Bone marrow (tissue), 2 donors: ENCODE measurements around the gene ARHGAP6.
"Not testable (repeated sequence)": the region's sequence is repeated elsewhere in the genome, so short reads cannot be mapped to it uniquely, and the experiment has no call there.

Experiments used
- DNase-seq, 2 donors: peaks; one replicate each; lab custom pipeline; 2025; lab: John Stamatoyannopoulos, UW

The ARHGAP6 gene

DNA sequence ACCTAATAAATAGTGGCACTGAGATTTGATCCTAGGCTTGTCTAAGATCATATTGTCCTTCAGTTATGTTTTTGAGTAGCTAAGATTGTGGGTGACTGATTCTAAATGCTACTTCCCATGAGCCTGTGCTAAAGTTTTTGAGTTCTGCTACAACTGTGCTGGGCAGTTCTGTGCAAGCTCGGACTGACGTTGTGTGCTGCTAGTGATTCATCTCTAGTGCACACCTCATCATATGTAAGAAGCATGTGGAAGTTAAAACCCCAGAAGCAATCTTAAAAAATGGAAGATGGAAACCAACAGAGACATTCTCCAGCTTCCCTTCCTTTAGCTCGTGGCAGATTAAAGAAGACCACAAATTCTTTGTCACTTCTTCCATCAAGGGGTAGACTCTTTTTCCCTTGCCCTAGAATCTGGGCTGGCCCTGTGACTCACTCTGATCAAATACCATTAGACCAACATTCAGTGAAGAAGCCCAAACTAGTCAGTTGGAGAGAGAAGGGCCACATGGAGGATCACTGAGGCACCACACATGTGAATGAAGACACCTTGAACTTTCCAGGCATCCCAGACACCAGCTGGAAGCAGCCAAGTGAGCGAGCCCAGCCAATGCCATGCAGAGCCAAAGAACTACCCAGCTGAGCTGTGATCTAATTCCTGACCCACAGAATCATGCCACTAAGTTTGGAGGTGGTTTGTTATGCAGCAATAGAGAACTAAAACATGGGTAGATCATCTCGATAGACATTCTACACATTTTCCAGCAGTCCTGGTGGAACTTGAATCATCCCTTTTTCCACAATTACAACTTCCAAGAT lies 16.8 kb downstream of the ARHGAP6 start:
- no peak for DNase-seq

DNA sequence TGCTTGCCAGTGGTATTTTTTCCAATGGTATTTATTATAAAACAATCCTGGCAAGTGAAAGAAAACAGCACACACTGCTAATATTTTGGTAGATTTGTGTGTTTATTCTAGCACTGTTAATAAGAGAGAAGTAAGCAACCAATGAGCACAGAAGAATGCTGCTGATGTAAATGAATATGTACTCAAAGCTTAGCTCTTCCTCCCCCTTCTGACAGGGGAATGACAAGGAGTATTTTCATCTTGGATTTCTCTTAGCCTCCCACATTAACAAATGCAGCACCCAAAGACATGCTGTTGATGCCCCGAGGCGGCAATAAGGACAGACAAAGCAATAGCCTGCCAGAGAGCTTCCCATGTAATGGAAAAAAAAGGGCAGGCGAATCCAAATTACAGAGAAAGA lies 18.6 kb downstream of the ARHGAP6 start:
- no peak for DNase-seq

GRCh38 chrX:11641349-11642065 lies 24.2 kb downstream of the ARHGAP6 start:
- DNase-seq: no peak

- no peak for DNase-seq
These were observed 25.6 kb downstream of the ARHGAP6 start for GRCh38 chrX:11640089-11640488.

- DNase-seq: no peak
These were observed 33.0 kb downstream of the ARHGAP6 start for GRCh38 chrX:11632732-11633131.

GRCh38 chrX:11629593-11630211 lies 36.0 kb downstream of the ARHGAP6 start:
- DNase-seq: no peak

DNA sequence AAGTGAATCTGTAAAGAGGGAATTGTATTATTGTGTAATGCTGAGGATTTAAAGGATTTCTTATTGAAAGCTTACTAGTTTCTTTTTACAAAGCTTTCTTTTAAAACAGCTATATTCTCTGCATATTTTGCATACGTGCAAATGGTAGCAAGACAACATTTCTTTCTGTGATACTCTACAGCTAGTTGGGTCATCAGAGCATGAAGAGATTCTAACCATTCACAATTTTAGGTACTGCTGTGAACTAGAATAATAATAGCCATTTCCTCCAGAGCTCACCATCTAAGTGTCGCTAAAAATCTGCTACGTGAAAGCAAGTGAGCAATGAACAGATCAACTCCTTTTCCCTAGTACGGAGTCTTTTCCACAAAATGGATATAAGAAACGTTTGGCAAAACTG lies 37.3 kb downstream of the ARHGAP6 start:
- DNase-seq: no peak

DNA sequence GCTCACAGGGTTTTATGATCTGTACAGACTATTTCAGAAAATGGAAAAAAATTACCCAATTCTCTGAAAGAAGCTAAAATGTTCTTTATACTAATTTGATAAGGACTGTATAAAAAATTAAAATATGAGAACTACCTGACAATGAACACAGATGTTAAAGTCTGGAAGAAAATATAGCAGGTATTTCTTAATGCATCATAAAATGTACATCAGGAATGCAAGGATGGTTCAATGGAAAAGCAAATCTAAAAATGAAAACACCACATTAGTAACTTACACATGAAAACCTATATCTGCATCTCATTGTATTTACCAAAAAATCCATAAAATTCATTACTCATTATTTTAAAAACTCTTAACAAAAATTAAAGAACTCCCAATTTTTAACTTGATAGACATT lies 39.4 kb downstream of the ARHGAP6 start:
- DNase-seq: no peak

DNA sequence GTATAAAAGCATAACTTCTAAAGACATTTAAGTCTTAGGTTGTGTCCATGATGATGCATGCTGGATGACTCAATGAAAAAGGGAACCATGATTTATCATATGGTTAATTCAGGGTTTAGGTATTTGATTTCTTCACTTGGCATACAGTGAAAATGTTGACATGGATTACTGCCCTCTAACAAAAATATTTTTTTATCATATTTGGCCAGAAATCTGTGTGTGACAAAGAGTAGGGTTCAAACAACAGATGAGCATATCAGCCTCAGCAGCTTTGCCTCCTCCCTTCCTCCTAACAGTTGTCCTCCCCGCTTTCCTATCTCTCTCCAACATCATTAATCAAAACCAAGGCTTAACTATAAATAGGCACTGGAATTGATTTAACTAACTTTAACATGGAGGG lies 46.3 kb downstream of the ARHGAP6 start:
- no peak for DNase-seq

DNA sequence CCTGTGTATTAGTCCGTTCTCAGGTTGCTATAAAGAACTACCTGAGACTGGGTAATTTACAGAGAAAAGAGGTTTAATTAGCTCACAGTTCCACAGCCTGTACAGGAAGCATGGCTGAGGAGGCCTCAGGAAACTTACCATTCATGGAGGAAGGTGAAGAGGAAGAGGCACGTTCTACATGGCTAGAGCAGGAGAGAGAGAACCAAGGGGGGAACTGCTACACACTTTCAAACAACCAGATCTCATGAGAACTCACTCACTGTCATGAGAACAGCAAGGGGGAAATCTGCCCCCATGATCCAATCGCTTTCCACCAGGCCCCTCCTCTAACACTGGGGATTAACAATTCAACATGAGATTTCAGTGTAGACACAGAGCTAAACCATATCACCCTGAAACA lies 51.5 kb downstream of the ARHGAP6 start:
- DNase-seq: not testable (repeated sequence)

DNA sequence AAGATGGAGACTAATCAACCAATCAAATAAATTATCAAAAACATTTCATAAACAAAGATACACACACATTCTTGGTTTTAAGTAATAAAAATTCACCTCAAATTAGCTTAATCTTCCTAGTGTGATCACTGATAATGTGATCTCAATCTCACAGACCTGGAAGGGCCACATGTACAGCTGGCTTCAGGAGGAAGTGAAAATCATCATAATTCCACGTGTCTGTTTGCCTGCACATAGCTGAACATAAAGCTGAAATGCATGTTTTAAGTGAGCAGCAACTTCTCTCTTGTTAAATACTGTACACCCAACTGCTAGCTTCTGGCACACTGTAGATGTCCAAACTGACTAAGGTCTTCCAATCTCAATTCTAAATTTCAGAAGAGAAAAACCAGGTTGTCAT lies 53.8 kb downstream of the ARHGAP6 start:
- no peak for DNase-seq

GRCh38 chrX:11611161-11611560 lies 54.6 kb downstream of the ARHGAP6 start:
- DNase-seq: no peak

DNA sequence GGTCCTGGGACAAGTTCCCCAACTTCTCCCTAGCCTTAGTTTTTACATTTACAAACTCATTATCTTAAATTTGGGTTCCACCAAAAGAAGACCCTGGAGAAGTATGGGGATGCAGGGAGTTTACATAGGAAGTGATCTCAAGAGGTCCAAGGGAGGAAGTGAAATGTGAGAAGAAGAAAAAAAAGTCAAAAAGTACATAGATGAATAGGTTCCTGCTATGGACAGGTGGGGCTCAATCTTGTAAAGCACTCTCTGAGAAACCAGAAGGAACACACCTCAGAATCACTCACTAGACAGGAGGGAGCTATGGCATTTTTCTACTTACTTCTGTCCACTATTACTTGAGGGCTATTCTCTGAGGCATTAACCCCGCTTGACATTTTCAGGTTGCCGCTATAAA lies 56.6 kb downstream of the ARHGAP6 start:
- DNase-seq: no peak

DNA sequence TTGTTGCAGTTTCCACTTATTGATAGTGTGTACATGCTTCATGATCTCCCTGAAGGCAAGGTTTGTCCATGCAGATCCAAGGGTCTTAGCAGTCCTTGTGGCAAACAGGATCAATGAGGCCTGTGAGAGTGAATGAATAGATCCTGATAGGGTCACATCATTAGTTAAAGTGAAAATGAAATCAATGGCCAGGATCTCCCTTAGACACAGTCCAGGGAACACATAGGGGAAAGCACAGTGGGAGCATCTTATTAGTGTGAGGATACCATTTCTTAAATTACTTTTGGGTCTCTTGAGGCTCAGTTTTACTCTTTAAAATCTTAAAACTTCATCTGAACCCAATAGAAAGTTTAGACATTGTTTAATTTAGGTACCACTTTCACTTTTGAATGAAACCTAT lies 59.3 kb downstream of the ARHGAP6 start:
- DNase-seq: no peak

- DNase-seq: no peak
These were observed 65.1 kb downstream of the ARHGAP6 start for GRCh38 chrX:11600578-11600977.

- DNase-seq: no peak
These were observed 68.2 kb downstream of the ARHGAP6 start for GRCh38 chrX:11597479-11597878.

GRCh38 chrX:11591723-11592346 lies 73.9 kb downstream of the ARHGAP6 start:
- peak in 1 of 2 donors; percentile 45 for DNase-seq

GRCh38 chrX:11589641-11590040 lies 76.1 kb downstream of the ARHGAP6 start:
- DNase-seq: no peak

DNA sequence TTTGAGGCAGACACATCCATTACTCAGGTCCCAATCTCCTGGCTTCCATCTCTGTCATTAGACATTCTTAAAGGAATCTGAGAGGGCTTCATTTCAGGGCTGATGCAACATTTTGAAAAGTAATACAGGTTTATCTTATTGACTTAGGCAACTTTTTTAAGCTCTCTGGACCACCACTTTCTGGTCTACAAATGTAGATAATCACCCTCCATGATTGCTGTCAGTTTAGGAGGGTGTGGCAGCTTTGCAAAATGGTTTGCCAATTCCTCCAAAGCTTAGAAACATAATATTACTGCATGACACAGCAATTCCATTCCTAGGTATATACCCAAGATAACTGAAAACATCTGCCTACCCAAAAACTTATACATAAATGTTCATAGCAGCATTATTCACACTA lies 77.6 kb downstream of the ARHGAP6 start:
- DNase-seq: no peak

GRCh38 chrX:11585174-11585573 lies 80.5 kb downstream of the ARHGAP6 start:
- DNase-seq: no peak

DNA sequence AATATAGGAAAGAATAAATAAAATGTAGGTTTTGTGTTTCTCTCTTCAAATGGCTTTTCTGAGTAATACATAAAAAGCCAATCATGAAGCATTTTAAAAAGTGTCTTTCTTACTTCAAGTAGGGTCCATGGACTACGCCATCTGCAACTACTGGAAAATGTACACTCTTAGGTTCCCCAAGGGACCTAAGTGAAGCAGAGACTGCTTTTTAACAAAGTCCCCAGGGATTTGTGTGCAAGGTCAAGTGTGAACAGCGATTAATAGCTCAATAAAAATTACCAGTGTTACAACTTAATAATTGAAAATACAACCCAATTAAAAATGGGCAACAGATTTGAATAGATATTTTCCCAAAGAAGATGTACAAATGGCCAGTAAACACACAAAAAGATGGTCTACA lies 84.9 kb downstream of the ARHGAP6 start:
- no peak for DNase-seq
